ENCODE measurements around the gene MLXIP. TPM values are rescaled to one million over a fixed set of nuclear protein-coding genes. Genes with fewer than 3 reads are reported as not detected.
A peak's percentile ranks its signal among the peaks of the same experiment; 100 is the strongest.

Gene MLXIP
- total RNA-seq, 4 donors from 2014 or later = 9.6 to 20.0 (median 11.4) TPM

GRCh38 chr12:122067548-122067947 lies 11.0 kb upstream of the MLXIP start:
- H3K4me3 ChIP-seq = no peak overlapping the region
- no peak for TF ChIP-seq POLR2A (IDR thresholded peaks at IDR 0.05)
- TF ChIP-seq, protein P1, sequence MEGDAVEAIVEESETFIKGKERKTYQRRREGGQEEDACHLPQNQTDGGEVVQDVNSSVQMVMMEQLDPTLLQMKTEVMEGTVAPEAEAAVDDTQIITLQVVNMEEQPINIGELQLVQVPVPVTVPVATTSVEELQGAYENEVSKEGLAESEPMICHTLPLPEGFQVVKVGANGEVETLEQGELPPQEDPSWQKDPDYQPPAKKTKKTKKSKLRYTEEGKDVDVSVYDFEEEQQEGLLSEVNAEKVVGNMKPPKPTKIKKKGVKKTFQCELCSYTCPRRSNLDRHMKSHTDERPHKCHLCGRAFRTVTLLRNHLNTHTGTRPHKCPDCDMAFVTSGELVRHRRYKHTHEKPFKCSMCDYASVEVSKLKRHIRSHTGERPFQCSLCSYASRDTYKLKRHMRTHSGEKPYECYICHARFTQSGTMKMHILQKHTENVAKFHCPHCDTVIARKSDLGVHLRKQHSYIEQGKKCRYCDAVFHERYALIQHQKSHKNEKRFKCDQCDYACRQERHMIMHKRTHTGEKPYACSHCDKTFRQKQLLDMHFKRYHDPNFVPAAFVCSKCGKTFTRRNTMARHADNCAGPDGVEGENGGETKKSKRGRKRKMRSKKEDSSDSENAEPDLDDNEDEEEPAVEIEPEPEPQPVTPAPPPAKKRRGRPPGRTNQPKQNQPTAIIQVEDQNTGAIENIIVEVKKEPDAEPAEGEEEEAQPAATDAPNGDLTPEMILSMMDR (IDR thresholded peaks at IDR 0.05) = no peak
- H3K36me3 ChIP-seq = no peaks in the 10 kb centered on the region
- intact Hi-C loops (cut with DNase I) = no loop called here
- no peaks in the 10 kb centered on the region for H3K27me3 ChIP-seq
- H3K4me1 ChIP-seq = peaks cover 22 to 64% (median 39%) of the 10 kb centered on the region in 3 donors
- H3K27ac ChIP-seq = peak overlapping the region in 3 of 4 donors; percentile 7 to 52 (median 31)
- WGBS, 2 donors = 90 to 100% methylated on average over 5 of the region's 5 CpGs
- no peaks in the 10 kb centered on the region for H3K9me3 ChIP-seq
- DNase-seq = no peak

GRCh38 chr12:122067966-122068365 lies 10.6 kb upstream of the MLXIP start:
- TF ChIP-seq, protein P1 (IDR thresholded peaks at IDR 0.05) = no peak
- peak in 1 of 4 donors; percentile 9 for TF ChIP-seq POLR2A (IDR thresholded peaks at IDR 0.05)
- intact Hi-C loops (cut with DNase I) = no loop called here
- Histone ChIP-seq H3K36me3 (no peaks in the 10 kb centered on the region), H3K9me3 (no peaks in the 10 kb centered on the region), H3K27me3 (no peaks in the 10 kb centered on the region), H3K27ac (peak overlapping the region in 3 of 4 donors; percentile 7 to 52 (median 31)), H3K4me3 (no peak overlapping the region), H3K4me1 (peaks cover 18 to 64% (median 35%) of the 10 kb centered on the region in 3 donors)
- DNase-seq = no peak
- WGBS, 2 donors = 52 to 54% methylated on average over 9 to 13 of the region's 13 CpGs

DNA sequence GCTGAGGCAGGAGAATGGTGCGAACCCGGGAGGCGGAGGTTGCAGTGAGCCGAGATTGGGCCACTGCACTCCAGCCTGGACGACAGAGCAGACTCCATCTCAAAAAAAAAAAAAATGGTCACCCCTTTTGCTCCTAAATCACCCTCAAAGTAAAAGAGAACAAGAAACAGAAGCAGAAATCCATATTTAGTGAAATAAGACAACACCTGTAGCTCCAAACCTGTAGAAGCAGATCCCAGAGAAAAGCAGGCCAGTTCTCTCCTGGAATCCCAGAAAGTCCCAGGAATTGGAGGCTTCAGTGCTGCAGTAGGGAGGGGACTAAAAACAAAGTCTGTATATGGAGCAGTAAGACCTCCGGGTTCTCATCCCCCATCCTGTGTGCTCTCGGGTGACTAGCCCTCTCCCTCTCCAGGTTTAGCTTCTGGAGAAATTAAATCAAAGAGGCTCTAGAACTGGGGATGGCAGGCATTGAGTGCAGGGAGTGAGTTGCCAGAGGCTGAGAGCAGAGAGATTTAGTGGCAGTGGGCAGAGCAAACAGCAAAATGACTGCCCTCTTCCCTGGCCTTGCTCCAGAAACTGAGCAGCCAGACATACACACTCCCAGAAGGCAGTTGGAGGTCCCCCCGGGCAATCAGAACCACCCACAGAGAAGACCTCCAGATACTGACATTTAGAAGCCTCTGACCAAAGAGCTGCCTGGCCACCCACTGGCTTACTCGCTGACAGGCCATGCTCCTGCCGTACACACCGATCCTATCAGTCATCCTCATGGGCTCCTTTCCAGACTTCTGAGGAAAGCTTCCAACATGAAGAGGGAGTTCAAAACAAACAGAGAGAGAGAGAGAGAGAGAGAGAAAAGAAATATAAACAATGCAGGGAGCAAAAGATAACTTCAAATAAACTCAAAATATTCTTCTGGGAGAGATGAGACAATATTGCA lies 6.3 kb upstream of the MLXIP start:
- H3K4me1 ChIP-seq = peaks cover 0 to 42% (median 12%) of the 10 kb centered on the region in 3 donors
- intact Hi-C loops (cut with DNase I) = no loop called here
- no peak overlapping the region for H3K4me3 ChIP-seq
- no peaks in the 10 kb centered on the region for H3K36me3 ChIP-seq
- 64 to 84% methylated on average over 7 to 9 of the region's 11 CpGs for WGBS, 2 donors
- TF ChIP-seq POLR2A (IDR thresholded peaks at IDR 0.05) = no peak
- TF ChIP-seq, protein P1 (IDR thresholded peaks at IDR 0.05) = no peak
- H3K27ac ChIP-seq = peak overlapping the region; percentile 32 to 75 (median 62)
- H3K27me3 ChIP-seq = no peaks in the 10 kb centered on the region
- DNase-seq = no peak
- H3K9me3 ChIP-seq = no peaks in the 10 kb centered on the region

GRCh38 chr12:122073815-122074214 lies 4.7 kb upstream of the MLXIP start:
- intact Hi-C loops (cut with DNase I) = no loop called here
- H3K4me1 ChIP-seq = peaks cover 0 to 37% (median 19%) of the 10 kb centered on the region in 3 donors
- no peaks in the 10 kb centered on the region for H3K36me3 ChIP-seq
- 78 to 89% methylated on average over 1 of the region's 1 CpG for WGBS, 2 donors
- DNase-seq = no peak
- no peak overlapping the region for H3K27ac ChIP-seq
- TF ChIP-seq, protein P1 (IDR thresholded peaks at IDR 0.05) = no peak
- TF ChIP-seq POLR2A (IDR thresholded peaks at IDR 0.05) = no peak
- no peaks in the 10 kb centered on the region for H3K9me3 ChIP-seq
- H3K27me3 ChIP-seq = no peaks in the 10 kb centered on the region
- no peak overlapping the region for H3K4me3 ChIP-seq
